Activated naive CD4-positive, alpha-beta T cell treated with anti-CD3 and anti-CD28 coated beads, Interleukin-2, amount 50 U/mL, for 16 hours (primary cell): Measurements from ENCODE around the gene GAPVD1.

Experiments used
- DNase-seq: peaks from one replicate; pipeline ENCODE4 v3.0.0-alpha.2; 2020

The GAPVD1 gene

GRCh38 chr9:125407432-125407973, 145.9 kb downstream of the GAPVD1 start:
- no peak for DNase-seq

- peak; percentile 82 for DNase-seq
These were observed 146.6 kb downstream of the GAPVD1 start for GRCh38 chr9:125407974-125408900.

- no peak for DNase-seq
These were observed 147.6 kb downstream of the GAPVD1 start for GRCh38 chr9:125409217-125409636.

- DNase-seq = peak; percentile 53
These were observed 148.3 kb downstream of the GAPVD1 start for GRCh38 chr9:125409637-125410521.

- DNase-seq = no peak
These were observed 148.9 kb downstream of the GAPVD1 start for GRCh38 chr9:125410522-125410894.

- DNase-seq = no peak
These were observed 149.6 kb downstream of the GAPVD1 start for GRCh38 chr9:125411171-125411756.

- no peak for DNase-seq
These were observed 150.5 kb downstream of the GAPVD1 start for GRCh38 chr9:125412166-125412565.

GRCh38 chr9:125413579-125413978, 152.0 kb downstream of the GAPVD1 start:
- no peak for DNase-seq

GRCh38 chr9:125415583-125416460, 154.2 kb downstream of the GAPVD1 start:
- no peak for DNase-seq

GRCh38 chr9:125416517-125416916, 154.9 kb downstream of the GAPVD1 start:
- no peak for DNase-seq
